Transverse colon (tissue), 4 donors: ENCODE data around the gene STK33. TPM values are rescaled to one million over a fixed set of nuclear protein-coding genes. Genes with fewer than 3 reads are reported as not detected.

Source experiments
- DNase-seq: peaks from one replicate; pipeline ENCODE4 v3.0.0-alpha.2; 2019
- H3K27ac ChIP-seq, 4 donors: fragments of 200-600 bp; sonication (generic); 2 replicates each; pipeline ENCODE4 v1.5.1; 2016 to 2018; ENCODE audit warnings: inconsistent platforms in 4 of 4
- H3K27me3 ChIP-seq: fragments of 200-600 bp; sonication (generic); 2 replicates; pipeline ENCODE4 v1.5.1; 2017; ENCODE audit warnings: inconsistent platforms
- H3K36me3 ChIP-seq, 4 donors: fragments of 200-600 bp; sonication (generic); 2 replicates each; pipeline ENCODE4 v1.5.1; 2017 to 2019; ENCODE audit warnings: inconsistent platforms in 4 of 4
- H3K4me1 ChIP-seq, 4 donors: fragments of 200-600 bp; sonication (generic); 2 replicates each; pipeline ENCODE4 v1.5.1; 2017 to 2020; ENCODE audit warnings: inconsistent platforms in 4 of 4
- H3K4me3 ChIP-seq, 4 donors: fragments of 200-600 bp; sonication (generic); 1 replicate in 1 of 4; 2 replicates in 3 of 4; pipeline versions ENCODE4 v1.5.1 to v1.6.1; 2017 to 2019; ENCODE audit warnings: inconsistent platforms in 4 of 4
- H3K9me3 ChIP-seq, 2 donors: fragments of 200-600 bp; sonication (generic); 2 replicates each; pipeline ENCODE4 v1.5.1; 2017 to 2019; ENCODE audit warnings: inconsistent platforms in 2 of 2
- CTCF ChIP-seq, 5 experiments: fragments of 200-600 bp in 3 of 5; fragments of 450-650 bp in 2 of 5; sonication (generic) in 3 of 5; IDR thresholded peaks; 1 replicate in 2 of 5; 2 replicates in 3 of 5; pipeline ENCODE4 v1.5.1; 2016 to 2017; ENCODE audit warnings: antibody characterized with exemption in 5 of 5, inconsistent platforms in 3 of 5, mild to moderate bottlenecking in 2 of 5, moderate library complexity in 1 of 5
- EP300 ChIP-seq: sonication (generic); formaldehyde crosslinking; IDR thresholded peaks from one replicate; pipeline ENCODE4 v1.6.1; 2017; ENCODE audit warnings: antibody characterized with exemption, low read depth
- POLR2A ChIP-seq: fragments of 450-650 bp; IDR thresholded peaks from one replicate; pipeline ENCODE4 v1.6.1; 2016; ENCODE audit warnings: antibody characterized with exemption, mild to moderate bottlenecking, moderate library complexity
- POLR2AphosphoS5 ChIP-seq, 3 donors: sonication (generic); formaldehyde crosslinking; IDR thresholded peaks; one replicate each; pipeline ENCODE4 v1.6.1; 2016; ENCODE audit warnings: antibody characterized with exemption in 3 of 3
- WGBS, 2 donors: methylation state at CpG; one replicate each; pipeline ENCODE4 v1.1.5; 2018; ENCODE audit warnings: low coverage in 1 of 2; 5-methylcytosine and 5-hydroxymethylcytosine counted together
- in situ Hi-C, 4 donors: fragments of 200-750 bp; cut with MboI; loops; one replicate each; pipeline versions ENCODE4 v1.15.0 to v1.15.1; 2017; ENCODE audit warnings: low sequenced_read_pairs in 3 of 4, low pct_ligation_motif_present in 1 of 4, low pct_unique_long_range_greater_than_20kb in 1 of 4
- intact Hi-C: fragments of 100-400 bp; cut with DNase I; formaldehyde crosslinking; loops from one replicate; pipeline ENCODE4 v1.15.1; 2023; ENCODE audit warnings: low total_unique reads
- total RNA-seq, 4 donors: library from RNA; depleted of rRNA; stranded (reverse); fragments of >200 nt; gene quantifications; one replicate each; pipeline ENCODE4 v1.1.0, GENCODE V29; 2016

The STK33 gene
- total RNA-seq, 4 donors from 2014 or later, result 2.0 to 14.2 (median 3.8) TPM

GRCh38 chr11:8369592-8370205 lies 224.3 kb downstream of the STK33 start:
- DNase-seq, result no peak
- TF ChIP-seq POLR2AphosphoS5 (IDR thresholded peaks at IDR 0.05) (no peak), CTCF (IDR thresholded peaks at IDR 0.05) (no peak), EP300 (no peak), POLR2A (no peak)
- Histone ChIP-seq H3K9me3 (no peaks in the 10 kb centered on the region), H3K27ac (no peak overlapping the region), H3K27me3 (no peaks in the 10 kb centered on the region), H3K36me3 (no peaks in the 10 kb centered on the region), H3K4me1 (no peaks in the 10 kb centered on the region), H3K4me3 (no peak overlapping the region)
- intact Hi-C loops (no loop called here), in situ Hi-C loops (loop anchor here in 1 of 4 donors (25.0 kb wide), 1 partner anchor 193 kb away; no protein-coding TSS in a partner anchor)
- 76 to 80% methylated on average over 1 to 7 of the region's 7 CpGs for WGBS, 2 donors

GRCh38 chr11:8368772-8369171 lies 225.3 kb downstream of the STK33 start:
- intact Hi-C loops, result no loop called here
- Histone ChIP-seq H3K4me3 (no peak overlapping the region), H3K36me3 (no peaks in the 10 kb centered on the region), H3K27ac (no peak overlapping the region), H3K9me3 (no peaks in the 10 kb centered on the region), H3K4me1 (no peaks in the 10 kb centered on the region), H3K27me3 (no peaks in the 10 kb centered on the region)
- TF ChIP-seq CTCF (IDR thresholded peaks at IDR 0.05) (no peak), EP300 (no peak), POLR2A (no peak), POLR2AphosphoS5 (IDR thresholded peaks at IDR 0.05) (no peak)
- DNase-seq, result no peak
- in situ Hi-C loops, result loop anchor here in 1 of 4 donors (25.0 kb wide), 1 partner anchor 194 kb away; no protein-coding TSS in a partner anchor
- WGBS, 2 donors, result 89 to 90% methylated on average over 6 to 10 of the region's 10 CpGs

- no peaks in the 10 kb centered on the region for H3K4me1 ChIP-seq
- no peaks in the 10 kb centered on the region for H3K9me3 ChIP-seq
- DNase-seq, result no peak
- H3K27ac ChIP-seq, result no peak overlapping the region
- H3K27me3 ChIP-seq, result no peaks in the 10 kb centered on the region
- 60 to 84% methylated on average over 2 to 7 of the region's 7 CpGs for WGBS, 2 donors
- intact Hi-C loops, result no loop called here
- no peaks in the 10 kb centered on the region for H3K36me3 ChIP-seq
- TF ChIP-seq CTCF (IDR thresholded peaks at IDR 0.05) (no peak), POLR2AphosphoS5 (IDR thresholded peaks at IDR 0.05) (no peak), EP300 (no peak), POLR2A (no peak)
- in situ Hi-C loops, result loop anchor here in 1 of 4 donors (25.0 kb wide), 1 partner anchor 194 kb away; no protein-coding TSS in a partner anchor
- no peak overlapping the region for H3K4me3 ChIP-seq
Observed at GRCh38 chr11:8368194-8368593, 225.8 kb downstream of the STK33 start.

- no peak for TF ChIP-seq CTCF (IDR thresholded peaks at IDR 0.05)
- no peak for TF ChIP-seq POLR2AphosphoS5 (IDR thresholded peaks at IDR 0.05)
- TF ChIP-seq POLR2A, result no peak
- no peak for TF ChIP-seq EP300
- in situ Hi-C loops (loop anchor here in 1 of 4 donors (25.0 kb wide), 1 partner anchor 196 kb away; no protein-coding TSS in a partner anchor), intact Hi-C loops (no loop called here)
- Histone ChIP-seq H3K27ac (no peak overlapping the region), H3K36me3 (no peaks in the 10 kb centered on the region), H3K9me3 (no peaks in the 10 kb centered on the region), H3K4me3 (no peak overlapping the region), H3K4me1 (no peaks in the 10 kb centered on the region), H3K27me3 (no peaks in the 10 kb centered on the region)
- 84% methylated on average over 5 of the region's 6 CpGs; no CpG with 5 or more reads in 1 of the 2 donors for WGBS, 2 donors
- DNase-seq, result no peak
Observed at GRCh38 chr11:8366316-8366715, 227.7 kb downstream of the STK33 start.
